ENCODE measurements around the gene SLC6A12. TPM values are rescaled to one million over a fixed set of nuclear protein-coding genes. Genes with fewer than 3 reads are reported as not detected.
A peak's percentile ranks its signal among the peaks of the same experiment; 100 is the strongest.

Gene SLC6A12
- polyA plus RNA-seq, 1 experiment, result 0.12 TPM

- peak overlapping the region; percentile 68 for H3K27ac ChIP-seq (ENCODE audit: low read depth, low read length)
- TF ChIP-seq, protein P1, sequence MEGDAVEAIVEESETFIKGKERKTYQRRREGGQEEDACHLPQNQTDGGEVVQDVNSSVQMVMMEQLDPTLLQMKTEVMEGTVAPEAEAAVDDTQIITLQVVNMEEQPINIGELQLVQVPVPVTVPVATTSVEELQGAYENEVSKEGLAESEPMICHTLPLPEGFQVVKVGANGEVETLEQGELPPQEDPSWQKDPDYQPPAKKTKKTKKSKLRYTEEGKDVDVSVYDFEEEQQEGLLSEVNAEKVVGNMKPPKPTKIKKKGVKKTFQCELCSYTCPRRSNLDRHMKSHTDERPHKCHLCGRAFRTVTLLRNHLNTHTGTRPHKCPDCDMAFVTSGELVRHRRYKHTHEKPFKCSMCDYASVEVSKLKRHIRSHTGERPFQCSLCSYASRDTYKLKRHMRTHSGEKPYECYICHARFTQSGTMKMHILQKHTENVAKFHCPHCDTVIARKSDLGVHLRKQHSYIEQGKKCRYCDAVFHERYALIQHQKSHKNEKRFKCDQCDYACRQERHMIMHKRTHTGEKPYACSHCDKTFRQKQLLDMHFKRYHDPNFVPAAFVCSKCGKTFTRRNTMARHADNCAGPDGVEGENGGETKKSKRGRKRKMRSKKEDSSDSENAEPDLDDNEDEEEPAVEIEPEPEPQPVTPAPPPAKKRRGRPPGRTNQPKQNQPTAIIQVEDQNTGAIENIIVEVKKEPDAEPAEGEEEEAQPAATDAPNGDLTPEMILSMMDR (IDR thresholded peaks at IDR 0.05; ENCODE audit: low read depth, low read length), result no peak
- no peak for DNase-seq (ENCODE audit: low read depth, low spot score)
- no peaks in the 10 kb centered on the region for H3K9me3 ChIP-seq (ENCODE audit: control insufficient read depth, insufficient read depth, low read length)
- no peaks in the 10 kb centered on the region for H3K27me3 ChIP-seq (ENCODE audit: control insufficient read depth, insufficient read depth, low read length)
- CTCF ChIA-PET, result no interaction called here
- no peak overlapping the region for H3K4me3 ChIP-seq (ENCODE audit: low read depth, low read length)
- POLR2A ChIA-PET, result no interaction called here
Observed at GRCh38 chr12:181921-182320, 32.0 kb downstream of the SLC6A12 start.

- ChIA-PET CTCF (interaction anchor here (0.7 kb wide), 1 partner anchor 10 kb away, joined by 3 read pairs; no protein-coding TSS in a partner anchor), POLR2A (no interaction called here)
- DNase-seq (ENCODE audit: low read depth, low spot score), result no peak
- no peaks in the 10 kb centered on the region for H3K27me3 ChIP-seq (ENCODE audit: control insufficient read depth, insufficient read depth, low read length)
- no peak overlapping the region for H3K27ac ChIP-seq (ENCODE audit: low read depth, low read length)
- H3K9me3 ChIP-seq (ENCODE audit: control insufficient read depth, insufficient read depth, low read length), result no peaks in the 10 kb centered on the region
- TF ChIP-seq, protein P1 (IDR thresholded peaks at IDR 0.05; ENCODE audit: low read depth, low read length), result no peak
- no peak overlapping the region for H3K4me3 ChIP-seq (ENCODE audit: low read depth, low read length)
Observed at GRCh38 chr12:180445-180844, 33.5 kb downstream of the SLC6A12 start.

- no peak overlapping the region for H3K27ac ChIP-seq (ENCODE audit: low read depth, low read length)
- H3K27me3 ChIP-seq (ENCODE audit: control insufficient read depth, insufficient read depth, low read length), result no peaks in the 10 kb centered on the region
- TF ChIP-seq, protein P1 (IDR thresholded peaks at IDR 0.05; ENCODE audit: low read depth, low read length), result no peak
- DNase-seq (ENCODE audit: low read depth, low spot score), result no peak
- CTCF ChIA-PET, result interaction anchor here (0.7 to 1.5 kb wide), 2 partner anchors 9 to 10 kb away, joined by 3 to 6 read pairs; no protein-coding TSS in a partner anchor
- H3K9me3 ChIP-seq (ENCODE audit: control insufficient read depth, insufficient read depth, low read length), result no peaks in the 10 kb centered on the region
- POLR2A ChIA-PET, result no interaction called here
- no peak overlapping the region for H3K4me3 ChIP-seq (ENCODE audit: low read depth, low read length)
Observed at GRCh38 chr12:179885-180284, 34.1 kb downstream of the SLC6A12 start.

DNA sequence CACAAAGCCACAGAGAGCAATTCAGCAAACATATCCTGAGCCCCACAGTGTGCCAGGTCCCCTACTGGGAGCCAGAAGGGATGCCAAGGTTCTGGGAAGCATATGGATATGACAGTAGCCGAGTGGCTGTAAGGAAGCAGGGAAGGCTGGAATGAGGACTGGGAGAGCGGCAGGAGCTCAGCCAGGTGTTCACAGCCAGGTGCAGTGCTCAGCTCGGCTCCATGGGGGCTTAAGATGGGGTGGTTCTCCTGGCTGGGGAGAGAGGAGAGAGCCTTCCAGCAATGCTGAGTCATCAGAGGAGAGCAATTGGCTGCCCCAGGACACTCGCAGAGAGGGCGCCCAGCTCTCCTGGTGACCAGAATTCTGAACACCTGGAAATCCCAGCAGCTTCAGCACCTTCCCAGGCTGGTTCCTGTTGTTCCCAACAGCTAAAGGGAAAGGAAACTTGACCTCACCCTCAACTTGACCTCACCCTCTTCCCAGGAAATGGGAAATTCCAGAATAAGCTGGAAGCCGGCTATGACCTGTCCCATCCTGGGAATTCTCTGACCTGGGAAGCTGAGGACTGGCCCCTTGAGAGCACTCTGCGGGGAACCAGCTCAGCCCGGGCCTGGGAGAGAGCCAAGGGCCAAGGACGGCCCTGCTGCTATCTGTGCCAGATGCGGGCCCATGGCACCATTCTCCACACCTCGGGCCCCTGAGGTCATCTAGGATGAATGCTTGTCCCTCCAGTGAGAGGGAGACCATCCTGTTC, 34.6 kb downstream of the SLC6A12 start:
- POLR2A ChIA-PET, result no interaction called here
- Histone ChIP-seq H3K27me3 (ENCODE audit: control insufficient read depth, insufficient read depth, low read length) (no peaks in the 10 kb centered on the region), H3K27ac (ENCODE audit: low read depth, low read length) (no peak overlapping the region), H3K4me3 (ENCODE audit: low read depth, low read length) (no peak overlapping the region), H3K9me3 (ENCODE audit: control insufficient read depth, insufficient read depth, low read length) (no peaks in the 10 kb centered on the region)
- DNase-seq (ENCODE audit: low read depth, low spot score), result no peak
- TF ChIP-seq, protein P1 (IDR thresholded peaks at IDR 0.05; ENCODE audit: low read depth, low read length), result no peak
- CTCF ChIA-PET, result interaction anchor here (1.0 to 1.5 kb wide), 2 partner anchors 9 to 10 kb away, joined by 3 to 6 read pairs; no protein-coding TSS in a partner anchor

GRCh38 chr12:178829-179109, 35.2 kb downstream of the SLC6A12 start:
- POLR2A ChIA-PET, result no interaction called here
- TF ChIP-seq, protein P1 (IDR thresholded peaks at IDR 0.05; ENCODE audit: low read depth, low read length), result no peak

More at GRCh38 chr12:178829-179109, 35.2 kb downstream of the SLC6A12 start:
- H3K27me3 ChIP-seq (ENCODE audit: control insufficient read depth, insufficient read depth, low read length), result no peaks in the 10 kb centered on the region
- no peaks in the 10 kb centered on the region for H3K9me3 ChIP-seq (ENCODE audit: control insufficient read depth, insufficient read depth, low read length)
- no peak for DNase-seq (ENCODE audit: low read depth, low spot score)
- H3K27ac ChIP-seq (ENCODE audit: low read depth, low read length), result no peak overlapping the region
- CTCF ChIA-PET, result interaction anchor here (1.0 to 1.5 kb wide), 2 partner anchors 10 to 11 kb away, joined by 3 to 6 read pairs; no protein-coding TSS in a partner anchor
- H3K4me3 ChIP-seq (ENCODE audit: low read depth, low read length), result no peak overlapping the region

All from AG04450 (cell line).